GM04503 (cell line): Measurements from ENCODE around the gene SLC7A10.

Experiments used
- DNase-seq: peaks from one replicate; pipeline ENCODE4 v3.0.0-alpha.2; 2012; ENCODE audit warnings: low read depth

Gene SLC7A10

GRCh38 chr19:33225458-33225926, at the start of gene SLC7A10:
Gene SLC7A10 (minus strand): TSS chr19:33225850. CDS start chr19:33225703, 147 bp downstream.
- no peak for DNase-seq

- DNase-seq = no peak
These were observed 49.3 kb upstream of the SLC7A10 start for GRCh38 chr19:33274663-33275558.

GRCh38 chr19:33273881-33274662, 48.4 kb upstream of the SLC7A10 start:
- peak; percentile 74 for DNase-seq

- no peak for DNase-seq
These were observed 47.6 kb upstream of the SLC7A10 start for GRCh38 chr19:33273065-33273736.

GRCh38 chr19:33271246-33272021, 45.8 kb upstream of the SLC7A10 start:
- no peak for DNase-seq

- DNase-seq = no peak
These were observed 45.1 kb upstream of the SLC7A10 start for GRCh38 chr19:33270769-33271168.

- no peak for DNase-seq
These were observed 43.4 kb upstream of the SLC7A10 start for GRCh38 chr19:33269016-33269415.

- DNase-seq = no peak
These were observed 42.7 kb upstream of the SLC7A10 start for GRCh38 chr19:33268162-33268991.

- DNase-seq = no peak
These were observed 42.1 kb upstream of the SLC7A10 start for GRCh38 chr19:33267706-33268105.

GRCh38 chr19:33266974-33267484, 41.4 kb upstream of the SLC7A10 start:
- DNase-seq = no peak

GRCh38 chr19:33264881-33265445, 39.3 kb upstream of the SLC7A10 start:
- no peak for DNase-seq

- no peak for DNase-seq
These were observed 37.8 kb upstream of the SLC7A10 start for GRCh38 chr19:33263325-33264023.

- no peak for DNase-seq
These were observed 36.0 kb upstream of the SLC7A10 start for GRCh38 chr19:33261511-33262189.

- DNase-seq = no peak
These were observed 35.2 kb upstream of the SLC7A10 start for GRCh38 chr19:33260628-33261418.

GRCh38 chr19:33259539-33259938, 33.9 kb upstream of the SLC7A10 start:
- no peak for DNase-seq

- DNase-seq = no peak
These were observed 32.2 kb upstream of the SLC7A10 start for GRCh38 chr19:33257828-33258227.

GRCh38 chr19:33256261-33256660, 30.6 kb upstream of the SLC7A10 start:
- no peak for DNase-seq

- DNase-seq = no peak
These were observed 30.1 kb upstream of the SLC7A10 start for GRCh38 chr19:33255781-33256180.
